BLaER1 (cell line): Measurements from ENCODE around the gene DHX29.

Source experiments
- H3K27ac ChIP-seq: shearing (Covaris generic); formaldehyde crosslinking; 2 replicates; pipeline ENCODE4 v1.8.1; 2022
- H3K27me3 ChIP-seq: shearing (Covaris generic); formaldehyde crosslinking; 2 replicates; pipeline ENCODE4 v1.8.1; 2022
- H3K36me3 ChIP-seq: shearing (Covaris generic); formaldehyde crosslinking; 2 replicates; pipeline ENCODE4 v1.8.1; 2022
- H3K4me1 ChIP-seq: shearing (Covaris generic); formaldehyde crosslinking; 2 replicates; pipeline ENCODE4 v1.8.1; 2022
- H3K4me2 ChIP-seq: shearing (Covaris generic); formaldehyde crosslinking; 2 replicates; pipeline ENCODE4 v1.8.1; 2022
- H3K4me3 ChIP-seq: shearing (Covaris generic); formaldehyde crosslinking; 2 replicates; pipeline ENCODE4 v1.8.1; 2022
- H3K9ac ChIP-seq: shearing (Covaris generic); formaldehyde crosslinking; 2 replicates; pipeline ENCODE4 v1.8.1; 2022
- H3K9me3 ChIP-seq: shearing (Covaris generic); formaldehyde crosslinking; 2 replicates; pipeline ENCODE4 v1.8.1; 2022
- H4K20me1 ChIP-seq: shearing (Covaris generic); formaldehyde crosslinking; 2 replicates; pipeline ENCODE4 v1.8.1; 2022
- Cebpa-rat ChIP-seq: shearing (Covaris generic); IDR thresholded peaks from 2 replicates; pipeline ENCODE4 v1.8.1; 2022

The DHX29 gene

DNA sequence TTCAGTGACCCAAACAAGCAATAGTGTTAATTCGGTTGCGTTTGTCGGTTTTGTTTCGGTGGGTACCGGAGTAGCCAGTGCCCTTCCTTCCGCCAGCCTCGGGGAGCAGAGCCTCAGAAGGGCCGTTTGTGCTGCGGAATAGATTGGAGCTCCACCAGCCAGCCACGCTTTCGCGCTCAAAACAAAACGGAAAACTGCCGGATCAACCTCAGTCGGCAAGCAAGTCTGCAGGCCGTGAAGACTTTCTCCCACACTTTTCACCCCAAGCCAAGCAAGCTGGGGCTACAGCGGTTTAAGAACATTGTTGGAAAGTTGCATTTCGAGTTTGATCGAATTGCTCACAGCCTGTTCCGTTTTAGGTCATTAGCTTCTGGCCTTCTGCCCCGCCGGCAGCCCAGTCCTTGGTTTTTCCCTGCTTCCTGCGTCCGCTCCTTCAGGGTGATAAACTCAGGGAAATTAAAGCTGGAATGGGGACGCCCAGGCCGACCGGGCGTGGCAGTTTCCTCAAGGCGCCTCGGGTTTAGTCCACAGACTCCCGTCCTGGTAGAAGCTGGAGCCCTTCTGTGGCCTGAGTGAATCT lies 73.3 kb downstream of the DHX29 start:
- Histone ChIP-seq H3K27ac (no peak overlapping the region), H3K4me2 (peak overlapping the region; percentile 97), H3K27me3 (peaks cover 62% of the 10 kb centered on the region), H4K20me1 (peaks cover 50% of the 10 kb centered on the region), H3K4me3 (peak overlapping the region; percentile 69), H3K4me1 (peaks cover 32% of the 10 kb centered on the region), H3K36me3 (no peaks in the 10 kb centered on the region), H3K9ac (0 out of 2 replicates have a peak overlapping the region, but pooled peaks have one; percentile 3), H3K9me3 (no peaks in the 10 kb centered on the region)
- TF ChIP-seq Cebpa-rat, result no peak

DNA sequence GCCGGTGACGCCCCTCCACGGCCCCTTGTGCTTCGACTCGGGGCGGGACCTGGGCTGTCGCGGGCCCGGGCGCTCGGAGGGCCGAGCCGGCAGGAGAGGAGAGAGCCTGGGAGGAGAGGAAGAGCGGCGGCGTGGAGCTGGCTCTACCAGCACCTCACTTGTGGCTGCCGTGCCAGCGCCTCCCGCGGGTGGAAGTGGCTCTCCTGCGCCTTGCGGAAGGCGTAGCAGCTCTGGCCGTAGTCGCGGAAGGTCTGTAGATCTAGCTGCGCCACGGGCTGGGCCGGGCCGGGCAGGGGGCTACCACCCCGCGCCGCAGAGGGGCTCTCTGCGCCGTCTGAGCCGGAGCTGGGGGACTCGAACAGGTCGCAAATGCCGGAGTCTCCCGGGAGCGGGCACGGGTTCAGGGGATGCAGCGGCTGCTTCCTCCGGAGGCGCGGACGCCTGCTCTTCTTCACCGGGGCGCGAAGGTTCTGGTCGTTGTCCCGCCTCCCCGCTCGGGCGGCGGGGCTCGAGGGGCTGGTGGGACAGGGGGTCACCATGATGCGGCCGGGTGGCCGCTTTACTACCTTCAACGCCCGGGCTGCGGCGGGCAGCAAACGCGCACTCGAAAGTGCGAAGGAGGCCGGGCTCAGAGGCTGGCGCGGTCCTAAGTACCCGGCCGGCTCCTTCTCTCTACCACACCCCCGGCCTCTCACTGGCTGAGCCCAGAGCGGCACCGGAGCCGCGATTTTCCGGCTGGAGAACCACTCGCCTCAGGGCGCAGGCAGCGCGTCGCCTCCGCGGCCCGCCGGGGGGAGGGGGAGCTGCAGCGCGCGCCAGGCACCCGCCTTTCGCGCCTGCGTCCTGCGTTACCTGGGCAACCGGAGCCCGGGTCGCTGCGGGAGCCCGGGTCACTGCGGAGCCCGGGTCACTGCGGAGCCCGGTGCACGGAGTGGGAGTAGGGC lies 74.2 kb downstream of the DHX29 start, which contains the start of gene CCNO:
Gene CCNO (minus strand): TSS at position 624 of the 944 bp plus-strand sequence. CDS start 85 bp downstream, at position 539.
- peak within 1 kb of the TSS; percentile 4; the same call in 1 of the 2 replicates for H3K9ac ChIP-seq
- no peaks in the 10 kb centered on the region for H3K36me3 ChIP-seq
- no peaks in the 10 kb centered on the region for H3K9me3 ChIP-seq
- no peak for TF ChIP-seq Cebpa-rat
- H3K27me3 ChIP-seq, result peaks cover 72% of the 10 kb centered on the region
- H4K20me1 ChIP-seq, result peaks cover 60% of the 10 kb centered on the region
- H3K4me3 ChIP-seq, result peak within 1 kb of the TSS; percentile 69
- peaks cover 32% of the 10 kb centered on the region for H3K4me1 ChIP-seq
- no peak within 1 kb of the TSS for H3K27ac ChIP-seq
- peak within 1 kb of the TSS; percentile 97 for H3K4me2 ChIP-seq

DNA sequence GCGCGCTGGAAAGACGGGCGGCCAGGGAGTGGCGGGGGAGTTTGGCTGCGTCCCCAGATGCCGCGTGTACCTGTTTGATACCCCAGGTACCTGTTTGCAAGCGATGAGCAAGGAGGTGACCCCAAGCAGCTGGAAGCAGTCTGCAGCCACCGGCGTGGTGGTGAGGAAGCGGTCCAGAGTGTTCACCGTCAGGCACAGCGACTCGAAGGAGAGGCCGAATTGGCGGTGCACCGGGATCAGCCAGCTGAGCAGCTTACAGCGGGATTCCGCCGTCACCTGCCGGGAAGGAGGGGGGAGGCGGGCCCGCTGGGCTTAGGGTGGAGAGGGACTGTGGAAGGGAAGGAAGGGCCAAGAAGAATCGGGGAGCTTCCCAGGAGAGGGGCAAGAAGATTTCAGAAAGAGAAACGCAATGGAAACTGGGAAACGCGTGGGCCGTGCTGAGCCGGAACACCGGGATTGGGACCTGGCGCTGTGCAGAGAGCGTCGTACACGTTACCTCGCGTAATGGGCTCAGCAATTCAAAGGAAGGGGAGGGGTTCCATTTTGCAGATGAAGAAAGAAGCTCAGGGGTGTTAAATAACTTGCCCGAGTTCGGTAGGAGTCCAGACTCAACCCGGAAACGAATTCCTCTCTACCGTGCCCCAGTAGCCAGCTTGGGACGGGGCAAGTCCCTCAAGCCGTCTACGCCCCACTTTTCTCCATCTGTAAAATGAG lies 75.1 kb downstream of the DHX29 start:
- Histone ChIP-seq H3K4me1 (peaks cover 34% of the 10 kb centered on the region), H3K27ac (no peak overlapping the region), H3K9me3 (no peaks in the 10 kb centered on the region), H3K36me3 (no peaks in the 10 kb centered on the region), H3K4me3 (peak overlapping the region; percentile 69), H4K20me1 (peaks cover 68% of the 10 kb centered on the region), H3K27me3 (peaks cover 80% of the 10 kb centered on the region), H3K4me2 (peak overlapping the region; percentile 97), H3K9ac (no peak overlapping the region)
- no peak for TF ChIP-seq Cebpa-rat

DNA sequence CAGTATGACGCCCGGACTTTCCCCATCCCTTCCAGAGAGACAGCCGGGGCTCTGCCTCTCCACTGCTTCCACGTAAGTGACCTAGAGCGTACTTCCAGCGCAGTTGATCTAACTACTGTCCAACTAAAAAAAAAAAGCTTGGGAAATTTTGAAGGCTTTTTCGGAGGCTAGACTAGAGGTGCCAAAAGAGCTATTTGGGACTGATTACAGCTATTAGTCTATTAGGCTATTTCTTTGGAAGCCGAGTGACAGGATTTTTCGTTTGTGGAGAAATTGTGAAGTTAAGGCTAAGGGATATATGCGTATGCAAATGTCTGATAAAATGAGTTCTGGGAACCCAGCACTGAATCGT lies 75.6 kb downstream of the DHX29 start:
- Histone ChIP-seq H4K20me1 (peaks cover 73% of the 10 kb centered on the region), H3K4me2 (peak overlapping the region; percentile 97), H3K27me3 (peaks cover 85% of the 10 kb centered on the region), H3K27ac (no peak overlapping the region), H3K4me3 (no peak overlapping the region), H3K4me1 (peaks cover 39% of the 10 kb centered on the region), H3K9ac (no peak overlapping the region), H3K36me3 (no peaks in the 10 kb centered on the region), H3K9me3 (no peaks in the 10 kb centered on the region)
- TF ChIP-seq Cebpa-rat, result no peak

DNA sequence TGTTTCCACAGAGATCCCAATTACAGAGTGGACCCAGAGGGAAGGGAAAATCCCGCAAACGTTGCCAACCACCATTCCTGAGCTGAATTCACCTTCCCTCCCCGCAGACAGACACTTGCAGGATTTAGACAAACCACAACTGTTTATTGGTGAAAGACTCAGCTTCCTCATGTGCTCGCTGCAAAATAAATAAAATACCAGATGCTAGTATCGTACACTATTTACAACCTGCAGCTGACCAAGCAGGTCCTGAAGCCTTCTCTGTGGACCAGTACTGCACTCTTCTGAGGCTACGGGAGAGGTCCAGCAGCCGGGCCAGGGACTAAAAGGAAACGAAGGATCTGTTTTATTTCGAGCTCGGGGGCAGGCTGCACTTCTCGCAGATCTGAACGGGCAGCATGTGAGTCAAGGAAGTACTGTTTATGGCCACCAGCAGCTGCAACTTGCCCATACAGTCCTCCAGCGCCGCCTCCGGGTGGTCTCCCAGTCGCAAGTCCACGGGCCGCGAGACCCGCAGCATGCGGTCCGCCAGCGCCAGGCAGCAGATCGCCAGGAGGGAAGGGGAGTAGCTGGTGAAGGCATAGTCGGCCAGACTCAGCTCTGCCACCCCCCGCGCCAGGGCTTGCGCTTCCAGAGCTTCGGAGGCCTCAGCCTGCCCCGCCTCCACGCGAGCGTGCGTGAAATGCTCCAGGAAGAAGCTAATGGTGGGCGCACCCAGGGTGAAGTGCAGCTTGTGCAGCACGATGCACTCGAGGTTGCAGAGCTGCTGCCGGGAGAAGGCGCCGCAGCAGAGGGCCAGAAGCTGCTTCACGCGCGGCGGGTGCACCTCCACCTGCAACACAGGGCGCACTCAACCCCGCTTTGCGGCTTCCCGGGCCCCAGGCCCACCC lies 76.2 kb downstream of the DHX29 start:
- no peaks in the 10 kb centered on the region for H3K9me3 ChIP-seq
- H3K27me3 ChIP-seq, result peaks cover 91% of the 10 kb centered on the region
- peaks cover 79% of the 10 kb centered on the region for H4K20me1 ChIP-seq
- H3K27ac ChIP-seq, result no peak overlapping the region
- no peak overlapping the region for H3K4me3 ChIP-seq
- H3K36me3 ChIP-seq, result no peaks in the 10 kb centered on the region
- peak overlapping the region; percentile 23; the same call in 1 of the 2 replicates for H3K4me2 ChIP-seq
- peaks cover 46% of the 10 kb centered on the region for H3K4me1 ChIP-seq
- H3K9ac ChIP-seq, result no peak overlapping the region
- no peak for TF ChIP-seq Cebpa-rat

DNA sequence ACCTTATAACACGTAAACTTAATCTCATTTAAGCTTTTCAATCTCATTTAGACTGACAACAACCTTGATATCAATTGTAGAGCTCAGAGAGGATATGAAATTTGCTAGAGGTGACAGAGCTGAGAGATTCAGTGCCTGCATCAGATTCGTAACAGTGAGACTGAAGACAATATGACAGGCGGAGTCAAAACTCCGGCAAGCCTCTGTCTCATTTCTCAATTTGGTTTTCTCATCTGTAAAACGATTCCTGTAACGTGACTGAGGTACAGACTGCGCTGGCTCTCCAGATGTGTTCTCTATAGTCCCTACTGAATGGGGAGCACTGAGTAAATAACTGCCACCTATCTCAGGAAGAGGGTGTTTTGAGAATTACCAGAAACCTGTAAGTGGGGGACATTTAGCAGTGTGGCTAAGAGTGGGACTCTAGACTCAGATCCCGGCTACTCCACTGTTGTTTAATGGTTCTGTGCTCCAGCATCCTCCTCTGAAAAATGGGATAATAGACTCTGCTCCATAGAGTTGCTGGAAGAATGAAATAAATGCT lies 77.3 kb downstream of the DHX29 start:
- Histone ChIP-seq H3K36me3 (no peaks in the 10 kb centered on the region), H3K27ac (no peak overlapping the region), H4K20me1 (peaks cover 90% of the 10 kb centered on the region), H3K27me3 (peaks cover 100% of the 10 kb centered on the region), H3K4me1 (peaks cover 48% of the 10 kb centered on the region), H3K9ac (no peak overlapping the region), H3K9me3 (no peaks in the 10 kb centered on the region), H3K4me3 (no peak overlapping the region), H3K4me2 (no peak overlapping the region)
- TF ChIP-seq Cebpa-rat, result no peak

DNA sequence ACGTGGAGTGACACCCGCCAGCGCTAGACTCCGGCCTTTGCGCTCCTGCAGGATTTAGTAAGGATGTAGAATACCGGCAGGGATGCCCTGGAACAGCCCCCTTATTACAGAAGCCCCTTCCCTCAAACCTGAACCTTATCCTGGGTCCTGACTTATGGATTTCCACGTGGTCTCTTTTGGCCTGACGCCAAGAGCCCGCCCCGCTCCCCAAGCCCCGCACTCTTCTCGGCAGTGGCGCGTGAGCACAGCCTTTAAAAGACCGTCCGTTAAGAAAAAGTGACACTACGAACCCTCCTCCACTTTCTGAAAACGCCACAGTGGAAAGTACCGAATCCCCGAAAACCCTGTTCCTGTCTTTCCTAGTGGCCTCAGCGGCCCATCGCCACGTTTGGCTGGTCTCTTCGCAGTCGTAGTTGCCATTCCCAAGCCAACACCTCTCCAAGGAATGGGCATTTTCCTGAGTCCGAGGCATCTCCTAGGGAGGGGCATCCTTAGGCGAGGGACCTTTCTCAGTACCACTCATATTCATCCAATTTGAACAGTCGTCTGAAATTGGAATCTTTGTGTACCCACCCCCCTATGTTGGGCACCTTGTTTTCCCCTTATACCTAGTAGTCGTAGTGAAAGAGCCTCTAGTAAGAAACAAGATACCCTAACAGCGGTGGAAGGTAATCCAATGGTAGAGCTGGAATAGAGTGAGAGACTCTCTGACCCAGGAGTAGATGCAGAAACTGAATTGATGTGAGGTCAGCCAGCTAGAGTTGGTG lies 79.6 kb downstream of the DHX29 start:
- peak overlapping the region; percentile 99 for H3K4me2 ChIP-seq
- H4K20me1 ChIP-seq, result peaks cover 79% of the 10 kb centered on the region
- H3K27ac ChIP-seq, result no peak overlapping the region
- no peak overlapping the region for H3K9ac ChIP-seq
- peak overlapping the region; percentile 65 for H3K4me3 ChIP-seq
- H3K4me1 ChIP-seq, result peaks cover 32% of the 10 kb centered on the region
- TF ChIP-seq Cebpa-rat, result no peak
- H3K27me3 ChIP-seq, result peaks cover 100% of the 10 kb centered on the region
- no peaks in the 10 kb centered on the region for H3K36me3 ChIP-seq
- peaks cover 11% of the 10 kb centered on the region for H3K9me3 ChIP-seq

DNA sequence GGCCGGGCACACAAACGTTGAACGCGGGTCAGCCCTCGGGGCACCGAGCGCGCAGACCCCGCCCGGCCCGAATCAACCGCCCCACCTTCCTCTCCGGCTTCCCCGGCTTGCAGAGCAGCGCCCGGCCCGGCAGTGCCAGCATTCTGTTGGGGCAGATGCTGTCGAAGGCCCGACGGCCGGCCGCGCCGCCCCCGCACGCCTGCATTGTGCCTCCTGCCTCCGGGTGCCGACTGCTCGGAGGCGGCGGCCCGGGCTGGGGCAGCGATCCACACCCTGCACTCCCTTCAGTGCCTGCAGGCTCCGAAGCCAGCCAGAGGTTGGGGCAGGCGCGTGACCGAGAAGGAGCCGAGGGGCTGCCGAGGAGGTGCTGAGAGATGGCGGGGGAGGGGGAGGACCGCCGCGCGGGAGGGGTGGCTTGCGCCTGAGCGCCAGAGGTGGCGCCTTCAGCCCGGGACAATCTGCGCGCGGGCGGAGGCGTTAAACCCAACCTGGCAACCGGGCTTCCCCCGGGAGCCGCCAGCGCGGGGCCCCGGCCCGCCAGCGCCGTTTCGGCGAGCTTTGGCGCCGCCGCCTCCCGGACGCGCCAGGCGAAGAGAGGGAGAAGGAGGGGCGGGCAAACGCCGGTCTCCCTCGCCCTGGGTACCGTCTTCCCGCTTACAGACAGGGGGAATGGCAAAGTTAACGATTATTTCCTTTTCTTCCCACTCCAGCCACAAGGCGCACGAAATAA lies 80.4 kb downstream of the DHX29 start, which contains the start of gene MCIDAS:
Gene MCIDAS (minus strand): TSS at position 382 of the 730 bp plus-strand sequence. CDS start 177 bp downstream, at position 205.
- Histone ChIP-seq H3K4me1 (peaks cover 24% of the 10 kb centered on the region), H3K4me2 (peak within 1 kb of the TSS; percentile 99), H3K36me3 (peaks cover 6% of the 10 kb centered on the region; the same call in 1 of the 2 replicates), H4K20me1 (peaks cover 71% of the 10 kb centered on the region), H3K4me3 (peak within 1 kb of the TSS; percentile 65), H3K9me3 (peaks cover 19% of the 10 kb centered on the region), H3K27ac (no peak within 1 kb of the TSS), H3K27me3 (peaks cover 100% of the 10 kb centered on the region), H3K9ac (no peak within 1 kb of the TSS)
- TF ChIP-seq Cebpa-rat, result no peak
